OCI-LY7 (cell line): ENCODE results near the gene DNAJB1.

Experiments
- EZH2phosphoT487 ChIP-seq: fragments of 200-600 bp; sonication (generic); IDR thresholded peaks from 2 replicates; pipeline ENCODE4 v1.6.1; 2018; ENCODE audit warnings: low read depth, borderline replicate concordance, mild to moderate bottlenecking, mixed run types, antibody characterized with exemption, low read length, moderate library complexity, mixed read lengths
- TF ChIP-seq, protein P1 (sequence below): fragments of 200-600 bp; sonication (generic); conservative IDR thresholded peaks from 2 replicates; pipeline ENCODE4 v1.5.1; 2014; ENCODE audit warnings: mild to moderate bottlenecking, antibody characterized with exemption, low read length, moderate library complexity, mixed read lengths

- TF ChIP-seq, protein P1, sequence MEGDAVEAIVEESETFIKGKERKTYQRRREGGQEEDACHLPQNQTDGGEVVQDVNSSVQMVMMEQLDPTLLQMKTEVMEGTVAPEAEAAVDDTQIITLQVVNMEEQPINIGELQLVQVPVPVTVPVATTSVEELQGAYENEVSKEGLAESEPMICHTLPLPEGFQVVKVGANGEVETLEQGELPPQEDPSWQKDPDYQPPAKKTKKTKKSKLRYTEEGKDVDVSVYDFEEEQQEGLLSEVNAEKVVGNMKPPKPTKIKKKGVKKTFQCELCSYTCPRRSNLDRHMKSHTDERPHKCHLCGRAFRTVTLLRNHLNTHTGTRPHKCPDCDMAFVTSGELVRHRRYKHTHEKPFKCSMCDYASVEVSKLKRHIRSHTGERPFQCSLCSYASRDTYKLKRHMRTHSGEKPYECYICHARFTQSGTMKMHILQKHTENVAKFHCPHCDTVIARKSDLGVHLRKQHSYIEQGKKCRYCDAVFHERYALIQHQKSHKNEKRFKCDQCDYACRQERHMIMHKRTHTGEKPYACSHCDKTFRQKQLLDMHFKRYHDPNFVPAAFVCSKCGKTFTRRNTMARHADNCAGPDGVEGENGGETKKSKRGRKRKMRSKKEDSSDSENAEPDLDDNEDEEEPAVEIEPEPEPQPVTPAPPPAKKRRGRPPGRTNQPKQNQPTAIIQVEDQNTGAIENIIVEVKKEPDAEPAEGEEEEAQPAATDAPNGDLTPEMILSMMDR = no peak
- TF ChIP-seq EZH2phosphoT487 = no peak
Observed at GRCh38 chr19:14562660-14563589, 44.7 kb upstream of the DNAJB1 start.
